ENCODE measurements around the gene ADAMTS17.

Gene ADAMTS17

GRCh38 chr15:100334905-100335304 is 6.9 kb downstream of the ADAMTS17 start:
- TF ChIP-seq ZFX (IDR thresholded peaks at IDR 0.05) = no peak
- TF ChIP-seq CTCF (conservative IDR thresholded peaks at IDR 0.05) = no peak
- no peak overlapping the region for H3K27ac ChIP-seq

GRCh38 chr15:100334456-100334855 is 7.3 kb downstream of the ADAMTS17 start:
- TF ChIP-seq CTCF (conservative IDR thresholded peaks at IDR 0.05) (no peak), ZFX (IDR thresholded peaks at IDR 0.05) (no peak)
- H3K27ac ChIP-seq = no peak overlapping the region

- H3K27ac ChIP-seq = no peak overlapping the region
- no peak for TF ChIP-seq ZFX (IDR thresholded peaks at IDR 0.05)
- TF ChIP-seq CTCF (conservative IDR thresholded peaks at IDR 0.05) = no peak
Observed at GRCh38 chr15:100334015-100334414, 7.8 kb downstream of the ADAMTS17 start.

- H3K27ac ChIP-seq = no peak overlapping the region
- TF ChIP-seq CTCF (conservative IDR thresholded peaks at IDR 0.05) = no peak
- no peak for TF ChIP-seq ZFX (IDR thresholded peaks at IDR 0.05)
Observed at GRCh38 chr15:100333236-100333635, 8.5 kb downstream of the ADAMTS17 start.

GRCh38 chr15:100332721-100333120 is 9.1 kb downstream of the ADAMTS17 start:
- H3K27ac ChIP-seq = no peak overlapping the region
- TF ChIP-seq CTCF (conservative IDR thresholded peaks at IDR 0.05) = no peak
- TF ChIP-seq ZFX (IDR thresholded peaks at IDR 0.05) = no peak

- TF ChIP-seq CTCF (conservative IDR thresholded peaks at IDR 0.05) = no peak
- no peak for TF ChIP-seq ZFX (IDR thresholded peaks at IDR 0.05)
- no peak overlapping the region for H3K27ac ChIP-seq
Observed at GRCh38 chr15:100332231-100332630, 9.5 kb downstream of the ADAMTS17 start.

GRCh38 chr15:100330629-100331215 is 11.1 kb downstream of the ADAMTS17 start:
- TF ChIP-seq CTCF (conservative IDR thresholded peaks at IDR 0.05) (no peak), ZFX (IDR thresholded peaks at IDR 0.05) (no peak)
- no peak overlapping the region for H3K27ac ChIP-seq
